ENCODE results near the gene PRKAA2. TPM values are rescaled to one million over a fixed set of nuclear protein-coding genes. Genes with fewer than 3 reads are reported as not detected.
A peak's percentile ranks its signal among the peaks of the same experiment; 100 is the strongest.

The PRKAA2 gene
- total and polyA plus RNA-seq, 2 donors (not counting 1 experiment from before 2014, with no cell fraction given) = 3.1 to 7.1 TPM

GRCh38 chr1:56639211-56639610, 5.9 kb upstream of the PRKAA2 start:
- no peaks in the 10 kb centered on the region for H3K27me3 ChIP-seq (ENCODE audit: control insufficient read depth, insufficient read depth, low read length)
- H4K20me1 ChIP-seq (ENCODE audit: control insufficient read depth, extremely low read depth, insufficient read depth, low read length) = no peaks in the 10 kb centered on the region
- no peaks in the 10 kb centered on the region for H3K9me3 ChIP-seq (ENCODE audit: control insufficient read depth, insufficient read depth, low read depth, low read length)
- H3K4me2 ChIP-seq (ENCODE audit: extremely low read depth, insufficient read depth, low read length) = no peak overlapping the region
- H3K9ac ChIP-seq (ENCODE audit: insufficient read depth, low read length) = no peak overlapping the region
- DNase-seq (ENCODE audit: low read depth in 2 of 2) = peak in 1 of 2 donors; percentile 35
- H3K4me3 ChIP-seq (replicated peaks in 1 of 4; ENCODE audit: control extremely low read depth in 1 of 4, insufficient read depth in 1 of 4, low read depth in 3 of 4, low read length in 4 of 4) = no peak overlapping the region
- TF ChIP-seq EZH2 (IDR thresholded peaks at IDR 0.05; ENCODE audit: low read length, missing control alignments) (no peak), CTCF (conservative IDR thresholded peaks at IDR 0.05 in 1 of 2, IDR thresholded peaks at IDR 0.05 in 1 of 2; ENCODE audit: low read depth in 1 of 2, low read length in 2 of 2) (no peak)
- H3K79me2 ChIP-seq (ENCODE audit: control insufficient read depth, insufficient read depth, low read length) = no peaks in the 10 kb centered on the region
- no peak overlapping the region for H3K27ac ChIP-seq (ENCODE audit: insufficient read depth, low read length)
- H2AFZ ChIP-seq (ENCODE audit: low read length) = no peak overlapping the region
- H3K36me3 ChIP-seq (ENCODE audit: control insufficient read depth, insufficient read depth, low read length) = no peaks in the 10 kb centered on the region
- no peaks in the 10 kb centered on the region for H3K4me1 ChIP-seq (ENCODE audit: control insufficient read depth, extremely low read depth, insufficient read depth, low read length)

- Histone ChIP-seq H3K4me2 (ENCODE audit: extremely low read depth, insufficient read depth, low read length) (no peak overlapping the region), H2AFZ (ENCODE audit: low read length) (no peak overlapping the region), H3K4me3 (replicated peaks in 1 of 4; ENCODE audit: control extremely low read depth in 1 of 4, insufficient read depth in 1 of 4, low read depth in 3 of 4, low read length in 4 of 4) (peak overlapping the region in 1 of 4 experiments; percentile 76), H3K4me1 (ENCODE audit: control insufficient read depth, extremely low read depth, insufficient read depth, low read length) (no peaks in the 10 kb centered on the region), H3K27me3 (ENCODE audit: control insufficient read depth, insufficient read depth, low read length) (no peaks in the 10 kb centered on the region), H3K36me3 (ENCODE audit: control insufficient read depth, insufficient read depth, low read length) (no peaks in the 10 kb centered on the region), H4K20me1 (ENCODE audit: control insufficient read depth, extremely low read depth, insufficient read depth, low read length) (peaks cover 1% of the 10 kb centered on the region), H3K79me2 (ENCODE audit: control insufficient read depth, insufficient read depth, low read length) (no peaks in the 10 kb centered on the region), H3K27ac (ENCODE audit: insufficient read depth, low read length) (no peak overlapping the region), H3K9ac (ENCODE audit: insufficient read depth, low read length) (no peak overlapping the region), H3K9me3 (ENCODE audit: control insufficient read depth, insufficient read depth, low read depth, low read length) (no peaks in the 10 kb centered on the region)
- no peak for TF ChIP-seq CTCF (conservative IDR thresholded peaks at IDR 0.05 in 1 of 2, IDR thresholded peaks at IDR 0.05 in 1 of 2; ENCODE audit: low read depth in 1 of 2, low read length in 2 of 2)
- no peak for TF ChIP-seq EZH2 (IDR thresholded peaks at IDR 0.05; ENCODE audit: low read length, missing control alignments)
- DNase-seq (ENCODE audit: low read depth in 2 of 2) = peak in 1 of 2 donors; percentile 11
Measured at GRCh38 chr1:56643661-56644060, 1.5 kb upstream of the PRKAA2 start.

- H3K4me1 ChIP-seq (ENCODE audit: control insufficient read depth, extremely low read depth, insufficient read depth, low read length) = no peaks in the 10 kb centered on the region
- peak overlapping the region; percentile 54 for H3K27ac ChIP-seq (ENCODE audit: insufficient read depth, low read length)
- peak overlapping the region; percentile 85 for H2AFZ ChIP-seq (ENCODE audit: low read length)
- peak in 1 of 2 donors; percentile 85 for DNase-seq (ENCODE audit: low read depth in 2 of 2)
- H3K4me3 ChIP-seq (replicated peaks in 1 of 4; ENCODE audit: control extremely low read depth in 1 of 4, insufficient read depth in 1 of 4, low read depth in 3 of 4, low read length in 4 of 4) = peak overlapping the region; percentile 51 to 76 (median 72)
- H3K79me2 ChIP-seq (ENCODE audit: control insufficient read depth, insufficient read depth, low read length) = no peaks in the 10 kb centered on the region
- peak overlapping the region; percentile 60 for H3K9ac ChIP-seq (ENCODE audit: insufficient read depth, low read length)
- H3K36me3 ChIP-seq (ENCODE audit: control insufficient read depth, insufficient read depth, low read length) = no peaks in the 10 kb centered on the region
- H3K27me3 ChIP-seq (ENCODE audit: control insufficient read depth, insufficient read depth, low read length) = no peaks in the 10 kb centered on the region
- H3K4me2 ChIP-seq (ENCODE audit: extremely low read depth, insufficient read depth, low read length) = peak overlapping the region; percentile 96
- H3K9me3 ChIP-seq (ENCODE audit: control insufficient read depth, insufficient read depth, low read depth, low read length) = no peaks in the 10 kb centered on the region
- H4K20me1 ChIP-seq (ENCODE audit: control insufficient read depth, extremely low read depth, insufficient read depth, low read length) = peaks cover 2% of the 10 kb centered on the region
- TF ChIP-seq EZH2 (IDR thresholded peaks at IDR 0.05; ENCODE audit: low read length, missing control alignments) (no peak), CTCF (conservative IDR thresholded peaks at IDR 0.05 in 1 of 2, IDR thresholded peaks at IDR 0.05 in 1 of 2; ENCODE audit: low read depth in 1 of 2, low read length in 2 of 2) (no peak)
Measured at GRCh38 chr1:56644064-56644918, 823 bp upstream of the PRKAA2 start.
